ENCODE measurements around the gene EXD3.

EXD3 gene

DNA sequence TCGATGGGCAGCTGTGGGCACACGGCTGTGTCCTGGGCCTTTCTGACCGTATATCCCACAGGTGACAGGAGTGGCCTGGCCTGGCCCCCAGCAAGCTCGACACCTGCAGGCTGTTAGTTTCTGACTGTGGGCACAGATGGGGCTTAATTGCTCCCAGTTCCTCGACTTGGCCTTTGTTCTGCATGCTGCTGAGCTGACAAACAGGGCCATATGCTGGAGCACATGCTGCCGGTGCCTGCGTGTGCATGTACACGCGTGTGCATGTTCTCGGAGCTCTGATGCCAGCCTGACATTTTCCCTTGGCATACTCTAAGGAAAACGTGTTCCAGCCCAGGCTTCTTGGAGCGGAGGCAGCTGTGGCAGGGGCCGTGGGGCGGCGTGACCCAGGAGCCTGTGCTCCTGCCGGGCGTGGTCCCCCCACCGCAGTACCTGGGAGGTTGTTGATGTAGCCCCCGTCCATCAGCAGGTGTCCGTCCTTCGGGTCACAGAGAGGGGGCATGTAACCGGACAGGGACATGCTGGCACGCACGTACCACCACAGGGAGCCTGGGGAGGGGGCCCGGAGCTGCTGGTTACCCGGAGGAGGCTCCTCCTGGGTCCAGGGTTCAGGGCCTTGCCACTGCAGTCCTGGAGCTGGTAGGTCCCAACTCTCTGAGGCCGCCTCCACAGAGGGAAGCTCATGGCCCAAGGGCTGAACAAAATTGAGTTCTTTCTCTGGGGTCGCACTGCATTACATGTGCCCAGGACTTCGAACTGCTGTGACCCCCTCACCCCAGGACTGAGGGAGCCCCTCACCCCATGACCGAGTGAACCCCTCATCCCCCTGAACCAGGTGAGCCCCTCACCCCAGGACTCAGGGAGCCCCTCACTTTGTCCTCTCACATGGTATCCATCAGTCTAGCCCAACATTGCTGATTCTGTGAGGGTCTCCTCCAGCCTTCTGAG, 40.3 kb upstream of the EXD3 start:
- no peak overlapping the region for H3K9ac ChIP-seq (ENCODE audit: low read depth, low read length)
- WGBS: 92% methylated on average over 30 of the region's 30 CpGs
- no peaks in the 10 kb centered on the region for H3K9me3 ChIP-seq (ENCODE audit: insufficient read depth, low read depth, low read length)
- no peak overlapping the region for H3K27ac ChIP-seq (ENCODE audit: low read depth, low read length)
- H3K27me3 ChIP-seq (ENCODE audit: insufficient read depth, low read length): peaks cover 20% of the 10 kb centered on the region
- 0 out of 2 replicates have a peak, but pooled peaks cover 2% of the 10 kb centered on the region for H3K4me1 ChIP-seq (ENCODE audit: insufficient read depth, low read length)
- no peak overlapping the region for H3K4me3 ChIP-seq (ENCODE audit: low read length)
- no peaks in the 10 kb centered on the region for H3K36me3 ChIP-seq (ENCODE audit: insufficient read depth, low read length)

DNA sequence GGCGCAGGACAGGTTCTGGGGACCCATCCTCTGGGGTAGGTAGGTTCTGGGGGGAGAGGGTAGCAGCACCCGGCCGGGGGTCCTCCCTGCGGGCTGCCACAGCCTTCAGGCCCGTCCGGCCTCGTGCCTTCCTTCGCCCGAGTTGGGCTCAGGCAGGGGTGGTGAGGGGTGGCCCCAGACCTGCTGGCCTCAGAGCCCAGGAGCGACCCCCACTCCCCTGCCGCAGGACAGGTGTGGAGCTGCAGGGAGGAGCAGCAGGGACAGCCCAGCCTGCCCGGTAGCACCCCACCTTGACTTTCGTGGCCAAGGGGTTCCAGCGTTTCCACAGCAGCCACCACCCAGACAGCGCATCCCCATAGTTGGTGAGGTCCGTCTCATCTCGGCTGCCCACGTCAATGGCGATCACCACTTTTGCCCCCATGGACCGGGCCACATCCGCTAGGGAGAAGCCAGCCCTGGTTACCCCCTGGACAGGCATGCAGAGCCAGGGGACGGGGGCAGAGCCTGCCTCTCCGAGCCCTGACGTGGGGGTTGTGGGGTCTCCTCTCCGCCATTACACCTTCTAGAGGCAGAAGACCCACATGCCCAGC, 39.5 kb upstream of the EXD3 start:
- Histone ChIP-seq H3K9ac (ENCODE audit: low read depth, low read length) (no peak overlapping the region), H3K36me3 (ENCODE audit: insufficient read depth, low read length) (no peaks in the 10 kb centered on the region), H3K9me3 (ENCODE audit: insufficient read depth, low read depth, low read length) (no peaks in the 10 kb centered on the region), H3K27me3 (ENCODE audit: insufficient read depth, low read length) (peaks cover 20% of the 10 kb centered on the region), H3K4me1 (ENCODE audit: insufficient read depth, low read length) (0 out of 2 replicates have a peak, but pooled peaks cover 7% of the 10 kb centered on the region), H3K27ac (ENCODE audit: low read depth, low read length) (no peak overlapping the region), H3K4me3 (ENCODE audit: low read length) (peak overlapping the region; percentile 39; the same call in 1 of the 2 replicates)
- WGBS: 92% methylated on average over 25 of the region's 25 CpGs

DNA sequence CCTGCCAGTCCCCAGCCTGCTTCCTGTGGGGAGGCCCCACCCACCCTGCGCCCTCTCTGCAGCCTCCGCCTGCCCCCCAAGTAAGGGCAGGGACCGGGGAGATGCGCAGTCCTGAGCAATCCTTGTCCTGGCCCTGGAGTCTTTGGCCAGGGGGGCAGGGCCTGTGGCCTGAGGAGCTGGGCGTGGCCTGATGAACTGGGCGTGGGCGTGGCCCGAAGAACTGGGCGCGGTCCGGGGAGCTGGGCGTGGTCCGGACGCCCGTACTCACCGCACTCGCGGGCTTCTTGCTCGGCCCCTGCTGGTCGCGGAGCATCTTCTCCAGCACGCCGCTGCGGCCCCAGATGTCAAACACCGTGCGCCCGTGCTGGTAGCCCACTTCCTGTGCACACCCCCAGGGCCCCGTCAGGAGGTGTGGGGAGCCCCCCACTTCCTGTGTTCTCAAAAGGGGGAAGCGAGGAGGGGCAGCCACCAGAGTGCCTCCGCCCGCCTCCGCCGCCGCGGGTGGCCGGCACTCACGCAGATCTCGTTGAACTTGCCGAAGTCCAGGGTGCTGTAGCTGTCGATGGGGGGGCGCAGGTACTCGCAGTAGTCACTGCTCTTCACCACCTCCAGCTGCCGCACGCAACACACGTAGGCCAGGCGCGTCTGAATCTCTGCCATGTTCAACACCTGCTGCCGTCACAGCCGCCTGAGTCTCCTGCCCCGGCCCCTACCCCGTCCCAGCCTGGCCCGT, 38.9 kb upstream of the EXD3 start:
- 0 out of 2 replicates have a peak, but pooled peaks cover 7% of the 10 kb centered on the region for H3K4me1 ChIP-seq (ENCODE audit: insufficient read depth, low read length)
- 56% methylated on average over 52 of the region's 52 CpGs for WGBS

DNA sequence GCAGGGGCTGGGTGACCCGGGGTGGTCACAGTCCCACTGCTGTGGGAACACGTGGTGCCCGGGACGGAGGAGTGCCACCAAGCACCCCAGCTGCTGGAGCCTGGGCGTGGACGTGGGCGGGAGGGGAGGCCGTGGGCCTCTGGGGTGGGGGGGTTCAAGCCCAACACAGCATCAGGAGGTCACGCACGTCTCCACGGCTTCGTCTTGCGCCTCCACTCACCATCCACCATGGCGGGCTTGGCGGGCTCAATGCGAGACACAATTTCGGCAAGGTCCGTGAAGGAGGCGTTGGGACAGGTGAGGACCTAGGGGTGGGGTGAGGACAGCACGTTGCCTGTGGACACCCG, 38.3 kb upstream of the EXD3 start:
- 0 out of 2 replicates have a peak, but pooled peaks cover 7% of the 10 kb centered on the region for H3K4me1 ChIP-seq (ENCODE audit: insufficient read depth, low read length)
- 94% methylated on average over 21 of the region's 21 CpGs for WGBS
- no peaks in the 10 kb centered on the region for H3K9me3 ChIP-seq (ENCODE audit: insufficient read depth, low read depth, low read length)
- peaks cover 20% of the 10 kb centered on the region for H3K27me3 ChIP-seq (ENCODE audit: insufficient read depth, low read length)
- H3K4me3 ChIP-seq (ENCODE audit: low read length): no peak overlapping the region
- H3K9ac ChIP-seq (ENCODE audit: low read depth, low read length): no peak overlapping the region
- no peak overlapping the region for H3K27ac ChIP-seq (ENCODE audit: low read depth, low read length)
- H3K36me3 ChIP-seq (ENCODE audit: insufficient read depth, low read length): peaks cover 11% of the 10 kb centered on the region

More for the DNA sequence above, 38.9 kb upstream of the EXD3 start:
- peaks cover 6% of the 10 kb centered on the region for H3K36me3 ChIP-seq (ENCODE audit: insufficient read depth, low read length)
- H3K27ac ChIP-seq (ENCODE audit: low read depth, low read length): no peak overlapping the region
- no peak overlapping the region for H3K9ac ChIP-seq (ENCODE audit: low read depth, low read length)
- peaks cover 20% of the 10 kb centered on the region for H3K27me3 ChIP-seq (ENCODE audit: insufficient read depth, low read length)
- H3K4me3 ChIP-seq (ENCODE audit: low read length): peak overlapping the region; percentile 39; the same call in 1 of the 2 replicates
- no peaks in the 10 kb centered on the region for H3K9me3 ChIP-seq (ENCODE audit: insufficient read depth, low read depth, low read length)

DNA sequence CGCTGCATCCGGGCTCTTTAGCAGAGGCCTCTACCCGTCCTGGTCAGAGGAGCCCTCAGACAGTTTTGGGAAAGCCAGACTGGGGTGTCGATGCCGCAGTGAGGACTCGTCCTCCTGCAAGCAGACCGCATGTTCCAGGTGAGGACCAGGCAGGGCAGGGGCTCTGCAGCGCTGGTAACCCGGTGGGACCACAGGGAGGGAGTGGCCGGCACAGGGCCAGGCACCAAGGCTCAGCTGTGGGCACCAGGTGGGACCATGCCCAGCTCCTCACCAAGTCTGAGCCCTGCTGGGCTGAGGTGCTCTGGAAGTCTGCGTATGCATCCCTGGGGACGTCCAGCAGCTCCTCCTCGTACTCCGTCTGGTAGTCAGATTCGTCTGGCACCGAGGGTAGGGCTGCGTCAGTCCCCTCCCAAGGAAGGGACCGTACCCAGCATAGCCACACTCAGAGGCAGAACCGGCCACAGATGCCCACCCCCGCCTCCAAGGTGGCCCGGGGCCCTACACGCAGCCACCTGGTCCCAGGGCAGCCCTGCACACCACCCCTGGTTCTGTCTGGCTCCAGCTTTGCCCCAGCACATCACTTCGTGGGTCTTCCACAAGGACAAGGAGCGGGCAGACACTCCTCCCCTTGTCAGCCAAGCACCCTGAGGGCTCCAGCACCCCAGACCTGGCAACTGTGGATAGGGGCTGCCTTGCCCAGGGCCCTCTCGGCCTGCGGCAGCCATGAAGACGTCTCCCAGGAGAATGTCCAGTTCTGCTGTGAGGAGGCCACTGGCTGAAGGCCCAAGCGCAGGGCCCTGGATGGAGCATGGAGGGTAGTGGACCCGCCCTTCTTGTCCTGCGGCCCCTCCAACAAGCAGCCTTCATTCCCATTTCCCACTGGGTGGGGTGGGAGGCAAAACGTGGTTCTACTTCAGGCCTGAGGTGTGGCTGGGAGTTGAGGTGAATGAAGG, 37.7 kb upstream of the EXD3 start:
- Histone ChIP-seq H3K4me3 (ENCODE audit: low read length) (no peak overlapping the region), H3K36me3 (ENCODE audit: insufficient read depth, low read length) (peaks cover 17% of the 10 kb centered on the region), H3K4me1 (ENCODE audit: insufficient read depth, low read length) (0 out of 2 replicates have a peak, but pooled peaks cover 7% of the 10 kb centered on the region), H3K9ac (ENCODE audit: low read depth, low read length) (no peak overlapping the region), H3K27ac (ENCODE audit: low read depth, low read length) (no peak overlapping the region), H3K9me3 (ENCODE audit: insufficient read depth, low read depth, low read length) (no peaks in the 10 kb centered on the region), H3K27me3 (ENCODE audit: insufficient read depth, low read length) (peaks cover 20% of the 10 kb centered on the region)
- 93% methylated on average over 29 of the region's 31 CpGs for WGBS

DNA sequence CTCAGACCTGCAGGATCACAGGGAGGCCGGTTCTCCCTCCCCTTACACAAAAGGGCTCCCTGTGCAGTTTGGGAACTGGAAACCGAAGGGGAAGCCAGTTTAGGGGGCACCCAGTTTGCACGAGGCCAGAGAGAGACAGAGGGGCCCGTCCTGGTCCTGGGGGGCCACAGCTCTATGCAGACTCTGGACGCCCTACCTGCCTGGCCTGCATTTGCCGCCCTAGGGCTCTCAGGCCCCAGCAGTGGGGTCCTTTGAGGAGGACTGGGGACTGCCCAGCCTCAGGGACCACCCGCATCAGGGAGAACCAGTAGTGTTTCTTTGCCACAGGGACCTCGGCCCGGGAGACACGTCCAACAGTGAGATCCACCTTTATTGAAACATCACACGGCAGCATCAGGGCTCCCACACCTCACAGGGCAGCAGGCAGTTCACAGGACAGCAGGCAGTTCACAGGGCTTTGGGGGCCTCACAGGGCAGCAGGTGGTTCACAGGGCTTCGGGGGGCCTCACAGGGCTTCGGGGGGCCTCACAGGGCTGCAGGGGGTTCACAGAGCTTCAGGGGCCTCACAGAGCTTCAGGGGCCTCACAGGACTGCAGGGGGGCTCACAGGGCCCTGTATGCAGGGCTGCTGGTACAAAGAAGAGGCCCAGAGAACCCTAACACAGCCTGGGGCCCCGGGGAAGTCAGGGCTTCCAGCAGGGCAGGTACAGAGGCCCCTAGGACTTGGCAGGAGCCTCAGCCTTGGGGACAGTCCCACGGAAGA, 36.8 kb upstream of the EXD3 start:
- Histone ChIP-seq H3K9me3 (ENCODE audit: insufficient read depth, low read depth, low read length) (no peaks in the 10 kb centered on the region), H3K4me1 (ENCODE audit: insufficient read depth, low read length) (peaks cover 9% of the 10 kb centered on the region; the same call in 1 of the 2 replicates), H3K4me3 (ENCODE audit: low read length) (peak overlapping the region; percentile 70), H3K36me3 (ENCODE audit: insufficient read depth, low read length) (peaks cover 18% of the 10 kb centered on the region), H3K27ac (ENCODE audit: low read depth, low read length) (no peak overlapping the region), H3K27me3 (ENCODE audit: insufficient read depth, low read length) (peaks cover 20% of the 10 kb centered on the region), H3K9ac (ENCODE audit: low read depth, low read length) (peak overlapping the region; percentile 43; the same call in 1 of the 2 replicates)
- WGBS: 61% methylated on average over 15 of the region's 15 CpGs

DNA sequence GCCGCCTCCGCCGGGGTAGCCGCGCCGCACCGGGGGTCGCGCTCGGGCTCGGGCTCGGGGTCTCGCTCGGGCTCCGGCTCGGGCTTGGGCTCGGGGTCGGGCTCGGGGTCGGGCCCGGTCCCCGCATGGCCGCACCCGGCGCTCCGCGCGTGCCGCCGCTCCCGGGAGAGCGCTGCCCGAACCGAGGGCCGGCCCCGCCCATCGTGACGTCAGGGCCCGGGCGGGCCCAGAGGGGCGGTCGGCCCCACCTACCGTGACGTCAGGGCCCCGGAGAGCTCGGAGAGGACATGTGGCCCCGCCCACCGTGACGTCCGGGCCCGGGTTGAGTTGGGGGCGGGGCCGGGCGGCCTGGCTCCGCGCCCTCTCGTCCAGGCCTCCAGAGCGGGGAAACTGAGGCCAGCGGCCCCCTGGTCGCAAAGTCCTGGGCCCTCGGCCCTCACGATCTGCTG, 36.2 kb upstream of the EXD3 start, which contains the start of gene NSMF:
TSS of gene NSMF (minus strand) at position 183 of the 449 bp plus-strand sequence. CDS start 232 bp downstream, outside the sequence.
- under 1% methylated on average over 62 of the region's 62 CpGs for WGBS
- H3K4me3 ChIP-seq (ENCODE audit: low read length): peak within 1 kb of the TSS; percentile 70
- H3K4me1 ChIP-seq (ENCODE audit: insufficient read depth, low read length): peaks cover 14% of the 10 kb centered on the region; the same call in 1 of the 2 replicates
- H3K36me3 ChIP-seq (ENCODE audit: insufficient read depth, low read length): peaks cover 18% of the 10 kb centered on the region
- H3K9ac ChIP-seq (ENCODE audit: low read depth, low read length): peak within 1 kb of the TSS; percentile 78
- H3K9me3 ChIP-seq (ENCODE audit: insufficient read depth, low read depth, low read length): no peaks in the 10 kb centered on the region
- H3K27ac ChIP-seq (ENCODE audit: low read depth, low read length): no peak within 1 kb of the TSS
- peaks cover 20% of the 10 kb centered on the region for H3K27me3 ChIP-seq (ENCODE audit: insufficient read depth, low read length)

DNA sequence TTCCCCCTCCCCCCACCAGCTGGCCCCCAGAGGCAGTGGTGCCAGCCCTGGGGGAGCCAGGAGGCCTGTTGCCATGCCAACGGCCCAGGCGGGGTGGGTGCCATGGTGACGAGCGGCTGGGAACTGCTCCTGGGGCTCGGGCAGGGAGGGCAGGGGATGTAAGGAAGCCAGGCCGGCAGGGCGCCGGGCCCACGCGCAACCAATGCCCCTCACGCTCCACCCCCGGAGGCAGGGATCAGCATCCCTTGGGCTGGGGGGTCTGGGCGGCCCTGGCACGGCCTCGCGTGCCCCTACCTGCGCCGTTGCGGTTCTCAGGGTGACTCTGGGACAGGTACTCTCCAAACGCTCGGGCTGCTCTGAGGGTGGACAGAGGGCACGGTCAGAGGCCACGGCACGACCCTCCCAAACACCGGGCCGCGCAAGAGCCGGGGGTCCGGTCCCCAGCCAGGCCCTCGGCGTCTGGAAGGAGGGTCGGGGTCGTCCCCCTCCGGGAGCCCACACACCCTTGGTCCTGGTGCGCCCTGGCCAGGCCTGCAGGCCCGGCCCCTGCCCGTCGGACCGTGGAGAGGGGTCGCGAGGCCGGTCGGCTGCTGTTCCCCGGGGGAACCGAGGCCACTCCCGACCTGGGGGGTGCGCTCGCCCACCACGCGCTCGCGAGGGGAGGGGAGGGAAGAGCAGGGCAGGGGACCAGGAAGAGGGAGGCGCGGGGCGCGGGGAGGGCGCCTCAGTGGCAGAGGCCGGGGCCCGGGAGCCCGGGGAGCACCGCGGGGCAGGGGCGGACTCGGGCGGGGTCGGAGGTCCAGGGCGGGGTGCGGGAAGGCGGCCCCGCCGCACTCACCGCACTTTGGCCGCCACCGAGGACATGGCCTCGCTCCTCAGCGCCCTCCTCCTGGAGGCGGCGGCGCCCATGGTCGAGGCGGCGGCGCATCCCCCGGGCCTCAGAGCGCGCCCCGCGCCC, 35.5 kb upstream of the EXD3 start:
- H3K9ac ChIP-seq (ENCODE audit: low read depth, low read length): peak overlapping the region; percentile 78
- peaks cover 14% of the 10 kb centered on the region; the same call in 1 of the 2 replicates for H3K4me1 ChIP-seq (ENCODE audit: insufficient read depth, low read length)
- no peak overlapping the region for H3K27ac ChIP-seq (ENCODE audit: low read depth, low read length)
- H3K36me3 ChIP-seq (ENCODE audit: insufficient read depth, low read length): peaks cover 18% of the 10 kb centered on the region
- WGBS: 13% methylated on average over 88 of the region's 88 CpGs
- peak overlapping the region; percentile 70 for H3K4me3 ChIP-seq (ENCODE audit: low read length)
- peaks cover 20% of the 10 kb centered on the region for H3K27me3 ChIP-seq (ENCODE audit: insufficient read depth, low read length)
- H3K9me3 ChIP-seq (ENCODE audit: insufficient read depth, low read depth, low read length): no peaks in the 10 kb centered on the region
